A549 (cell line): Measurements from ENCODE around the gene CFD. TPM values are rescaled to one million over a fixed set of nuclear protein-coding genes. Genes with fewer than 3 reads are reported as not detected.

Source experiments
- ATAC-seq, 2 experiments: fragments of 200-7000 bp in 1 of 2; fragments of >200 bp in 1 of 2; cut with Nextera tagmentation in 1 of 2; cut with Tn5 transposase in 1 of 2; 3 replicates each; pipeline versions ENCODE4 v1.8.0 to v1.9.1; 2018 to 2020; ENCODE audit warnings: mild to moderate bottlenecking in 1 of 2, moderate library complexity in 1 of 2
- CTCF ChIA-PET: fragments of 300-600 bp; sonication (Branson Sonifier 250); formaldehyde crosslinking; extraction: SDS; loops from one replicate; lab custom pipeline; 2021; ENCODE audit warnings: antibody characterized with exemption, inconsistent platforms; lab: Yijun Ruan, JAX
- POLR2A ChIA-PET: fragments of 350-600 bp; formaldehyde crosslinking; extraction: SDS; loops from one replicate; lab custom pipeline; 2021; ENCODE audit warnings: antibody characterized with exemption, inconsistent platforms; lab: Yijun Ruan, JAX
- DNase-seq, 2 experiments: peaks; one replicate each; pipeline versions ENCODE4 v3.0.0 to v3.0.0-alpha.2; 2011 to 2016; ENCODE audit warnings: low read depth in 1 of 2, low spot score in 1 of 2
- FAIRE-seq: peaks from 2 replicates; lab custom pipeline; 2011; peaks lifted over from hg19 to GRCh38; lab: Jason Lieb, UNC
- H3K27ac ChIP-seq, 2 experiments: fragments of >200 bp; sonication (Bioruptor Twin); formaldehyde crosslinking; 3 replicates each; pipeline ENCODE4 v1.5.1; 2016 to 2017
- H3K4me1 ChIP-seq: fragments of >200 bp; sonication (Bioruptor Twin); formaldehyde crosslinking; 3 replicates; pipeline ENCODE4 v1.6.1; 2016
- H3K4me2 ChIP-seq: fragments of >200 bp; sonication (Bioruptor Twin); formaldehyde crosslinking; 3 replicates; pipeline ENCODE4 v1.6.1; 2016
- H3K4me3 ChIP-seq: fragments of >200 bp; sonication (Bioruptor Twin); formaldehyde crosslinking; 3 replicates; pipeline ENCODE4 v1.5.1; 2016
- H3K9me3 ChIP-seq: fragments of >200 bp; sonication (Bioruptor Twin); formaldehyde crosslinking; 3 replicates; pipeline ENCODE4 v1.6.1; 2016
- CEBPB ChIP-seq, 2 experiments: fragments of >200 bp in 1 of 2; sonication (Bioruptor Twin) in 1 of 2; formaldehyde crosslinking in 1 of 2; IDR thresholded peaks; 2 replicates each; pipeline ENCODE4 v1.6.1; 2012 to 2016
- EHF ChIP-seq: fragments of 250-450 bp; sonication (Bioruptor Pico); IDR thresholded peaks from 2 replicates; pipeline ENCODE4 v1.5.0; 2020; ENCODE audit warnings: mild to moderate bottlenecking
- FOSB ChIP-seq: fragments of 250-450 bp; sonication (Bioruptor Pico); IDR thresholded peaks from 2 replicates; pipeline ENCODE4 v1.5.0; 2020; ENCODE audit warnings: mild to moderate bottlenecking, moderate library complexity
- FOSL2 ChIP-seq, 2 experiments: fragments of 450-650 bp in 1 of 2; fragments of >200 bp in 1 of 2; sonication (Bioruptor Twin) in 1 of 2; formaldehyde crosslinking; IDR thresholded peaks; 2 replicates each; pipeline versions ENCODE4 v1.5.0 to v1.6.1; 2016 to 2020; ENCODE audit warnings: mild to moderate bottlenecking in 1 of 2, moderate library complexity in 1 of 2
- FOXS1 ChIP-seq: fragments of 250-450 bp; sonication (Bioruptor Pico); IDR thresholded peaks from 2 replicates; pipeline ENCODE4 v1.5.0; 2020; ENCODE audit warnings: mild to moderate bottlenecking, moderate library complexity
- GATA3 ChIP-seq: IDR thresholded peaks from 2 replicates; pipeline ENCODE4 v1.6.1; 2012; ENCODE audit warnings: borderline replicate concordance
- HDAC2 ChIP-seq: fragments of 200-600 bp; sonication (generic); IDR thresholded peaks from 2 replicates; pipeline ENCODE4 v1.6.1; 2016
- HOXB5 ChIP-seq: fragments of 250-450 bp; sonication (Bioruptor Pico); IDR thresholded peaks from 2 replicates; pipeline ENCODE4 v1.5.0; 2020; ENCODE audit warnings: mild to moderate bottlenecking, moderate library complexity
- JUN ChIP-seq, 2 experiments: fragments of >200 bp; sonication (Bioruptor Twin); formaldehyde crosslinking; IDR thresholded peaks; 2 replicates in 1 of 2; 3 replicates in 1 of 2; pipeline ENCODE4 v1.6.1; 2016 to 2017
- JUNB ChIP-seq: fragments of >200 bp; sonication (Bioruptor Twin); formaldehyde crosslinking; IDR thresholded peaks from 2 replicates; pipeline ENCODE4 v1.6.1; 2016
- MAFK ChIP-seq: fragments of 450-650 bp; IDR thresholded peaks from 2 replicates; pipeline ENCODE4 v1.6.1; 2014; ENCODE audit not compliant: partially characterized antibody
- NPAS2 ChIP-seq: fragments of 250-450 bp; sonication (Bioruptor Pico); IDR thresholded peaks from 2 replicates; pipeline ENCODE4 v1.8.0; 2022; ENCODE audit warnings: mild to moderate bottlenecking, moderate library complexity, borderline replicate concordance
- PHF8 ChIP-seq: fragments of 200-600 bp; sonication (generic); IDR thresholded peaks from 2 replicates; pipeline ENCODE4 v1.6.1; 2016; ENCODE audit warnings: low read depth, mild to moderate bottlenecking, antibody characterized with exemption, moderate library complexity, borderline replicate concordance
- POLR2A ChIP-seq: IDR thresholded peaks from 2 replicates; pipeline ENCODE4 v1.6.1; 2012; ENCODE audit warnings: mild to moderate bottlenecking, low read length
- POLR2AphosphoS2 ChIP-seq: conservative IDR thresholded peaks from 2 replicates; pipeline ENCODE4 v1.6.1; 2012; ENCODE audit warnings: low read length, improper control_type of control experiment, inconsistent platforms
- RCOR1 ChIP-seq: fragments of 150-350 bp; IDR thresholded peaks from 2 replicates; pipeline ENCODE4 v1.6.1; 2014; ENCODE audit warnings: antibody characterized with exemption, low read length, low read depth
- SMC3 ChIP-seq: fragments of >200 bp; sonication (Bioruptor Twin); formaldehyde crosslinking; IDR thresholded peaks from 3 replicates; pipeline ENCODE4 v1.6.1; 2018; ENCODE audit warnings: inconsistent platforms
- SREBF2 ChIP-seq: fragments of 450-650 bp; IDR thresholded peaks from 2 replicates; pipeline ENCODE4 v1.6.1; 2014; ENCODE audit warnings: mild to moderate bottlenecking, moderate library complexity
- TP53 ChIP-seq: fragments of 250-450 bp; sonication (Bioruptor Pico); IDR thresholded peaks from 2 replicates; pipeline ENCODE4 v1.5.0; 2021; ENCODE audit warnings: mild to moderate bottlenecking, moderate library complexity
- ZSCAN20 ChIP-seq: fragments of 250-450 bp; sonication (Bioruptor Pico); IDR thresholded peaks from 2 replicates; pipeline ENCODE4 v1.8.0; 2022; ENCODE audit warnings: mild to moderate bottlenecking, moderate library complexity
- WGBS: methylation state at CpG from one replicate; pipeline ENCODE4 v1.1.6; 2017; ENCODE audit errors: missing lambda C conversion rate; 5-methylcytosine and 5-hydroxymethylcytosine counted together
- polyA plus RNA-seq, 4 experiments: library from polyadenylated mRNA; depleted of rRNA in 3 of 4; stranded (reverse); fragments of >200 nt; fragmentation: RNase III in 1 of 4; extraction: RNeasy Plus Mini Kit Qiagen cat#74134 plus additional on column Dnase treatment in 1 of 4; gene quantifications; 2 replicates in 3 of 4; 3 replicates in 1 of 4; pipeline ENCODE4 v1.2.3, GENCODE V29; 2011 to 2017
- TF ChIP-seq, protein P1 (sequence below): fragments of >200 bp; sonication (Bioruptor Twin); formaldehyde crosslinking; IDR thresholded peaks from 2 replicates; pipeline ENCODE4 v1.6.1; 2016
- TF ChIP-seq, protein P2 (sequence below): IDR thresholded peaks from 2 replicates; pipeline ENCODE4 v1.6.1; 2012

The CFD gene
- polyA plus RNA-seq, 2 of the 4 experiments (the other 2 are of a cell fraction): 7.6 to 14.3 TPM

DNA sequence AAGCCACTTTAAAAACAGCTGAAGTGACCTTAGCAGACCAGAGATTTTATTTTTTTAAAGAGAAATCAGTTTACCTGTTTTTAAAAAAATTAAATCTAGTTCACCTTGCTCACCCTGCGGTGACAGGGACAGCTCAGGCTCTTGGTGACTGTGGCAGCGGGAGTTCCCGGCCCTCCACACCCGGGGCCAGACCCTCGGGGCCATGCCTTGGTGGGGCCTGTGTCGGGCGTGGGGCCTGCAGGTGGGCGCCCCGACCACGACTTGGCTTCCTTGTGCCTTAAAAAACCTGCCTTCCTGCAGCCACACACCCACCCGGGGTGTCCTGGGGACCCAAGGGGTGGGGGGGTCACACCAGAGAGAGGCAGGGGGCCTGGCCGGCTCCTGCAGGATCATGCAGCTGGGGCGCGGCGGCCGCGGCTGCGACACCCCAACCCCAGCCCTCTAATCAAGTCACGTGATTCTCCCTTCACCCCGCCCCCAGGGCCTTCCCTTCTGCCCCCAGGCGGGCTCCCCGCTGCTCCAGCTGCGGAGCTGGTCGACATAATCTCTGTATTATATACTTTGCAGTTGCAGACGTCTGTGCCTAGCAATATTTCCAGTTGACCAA is 48.5 kb upstream of the CFD start (continued):
- TF ChIP-seq FOXS1 (CRISPR knock-in tag): no peak
- TF ChIP-seq, all 56 proteins: peak for 0

DNA sequence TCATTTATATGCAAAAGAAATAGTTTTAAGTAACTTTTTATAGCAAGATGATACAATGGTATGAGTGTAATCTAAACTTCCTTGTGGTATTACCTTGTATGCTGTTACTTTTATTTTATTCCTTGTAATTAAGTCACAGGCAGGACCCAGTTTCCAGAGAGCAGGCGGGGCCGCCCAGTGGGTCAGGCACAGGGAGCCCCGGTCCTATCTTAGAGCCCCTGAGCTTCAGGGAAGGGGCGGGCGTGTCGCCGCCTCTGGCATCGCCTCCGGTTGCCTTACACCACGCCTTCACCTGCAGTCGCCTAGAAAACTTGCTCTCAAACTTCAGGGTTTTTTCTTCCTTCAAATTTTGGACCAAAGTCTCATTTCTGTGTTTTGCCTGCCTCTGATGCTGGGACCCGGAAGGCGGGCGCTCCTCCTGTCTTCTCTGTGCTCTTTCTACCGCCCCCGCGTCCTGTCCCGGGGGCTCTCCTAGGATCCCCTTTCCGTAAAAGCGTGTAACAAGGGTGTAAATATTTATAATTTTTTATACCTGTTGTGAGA is 47.9 kb upstream of the CFD start:
- TF ChIP-seq NPAS2 (no peak), HDAC2 (no peak), HOXB5 (CRISPR knock-in tag) (no peak), PHF8 (no peak), POLR2AphosphoS2 (no peak), ZSCAN20 (CRISPR knock-in tag) (no peak), SREBF2 (no peak), EHF (CRISPR knock-in tag) (no peak), JUNB (no peak), CEBPB (IDR thresholded peaks at IDR 0.05) (no peak), SMC3 (no peak), RCOR1 (no peak), TP53 (CRISPR knock-in tag) (no peak), POLR2A (no peak), FOSB (CRISPR knock-in tag) (no peak), GATA3 (no peak)
- TF ChIP-seq, protein P1, sequence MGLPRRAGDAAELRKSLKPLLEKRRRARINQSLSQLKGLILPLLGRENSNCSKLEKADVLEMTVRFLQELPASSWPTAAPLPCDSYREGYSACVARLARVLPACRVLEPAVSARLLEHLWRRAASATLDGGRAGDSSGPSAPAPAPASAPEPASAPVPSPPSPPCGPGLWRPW: no peak
- TF ChIP-seq, all 56 proteins: peak for 0
- Histone ChIP-seq H3K4me3 (no peak overlapping the region), H3K4me2 (no peak overlapping the region), H3K27ac (no peak overlapping the region), H3K9me3 (no peaks in the 10 kb centered on the region), H3K4me1 (no peaks in the 10 kb centered on the region)
- FAIRE-seq: no peak
- WGBS: 89% methylated on average over 20 of the region's 20 CpGs
- ATAC-seq: no peak
- DNase-seq: no peak
- CTCF ChIA-PET: no interaction called here
- POLR2A ChIA-PET: no interaction called here

DNA sequence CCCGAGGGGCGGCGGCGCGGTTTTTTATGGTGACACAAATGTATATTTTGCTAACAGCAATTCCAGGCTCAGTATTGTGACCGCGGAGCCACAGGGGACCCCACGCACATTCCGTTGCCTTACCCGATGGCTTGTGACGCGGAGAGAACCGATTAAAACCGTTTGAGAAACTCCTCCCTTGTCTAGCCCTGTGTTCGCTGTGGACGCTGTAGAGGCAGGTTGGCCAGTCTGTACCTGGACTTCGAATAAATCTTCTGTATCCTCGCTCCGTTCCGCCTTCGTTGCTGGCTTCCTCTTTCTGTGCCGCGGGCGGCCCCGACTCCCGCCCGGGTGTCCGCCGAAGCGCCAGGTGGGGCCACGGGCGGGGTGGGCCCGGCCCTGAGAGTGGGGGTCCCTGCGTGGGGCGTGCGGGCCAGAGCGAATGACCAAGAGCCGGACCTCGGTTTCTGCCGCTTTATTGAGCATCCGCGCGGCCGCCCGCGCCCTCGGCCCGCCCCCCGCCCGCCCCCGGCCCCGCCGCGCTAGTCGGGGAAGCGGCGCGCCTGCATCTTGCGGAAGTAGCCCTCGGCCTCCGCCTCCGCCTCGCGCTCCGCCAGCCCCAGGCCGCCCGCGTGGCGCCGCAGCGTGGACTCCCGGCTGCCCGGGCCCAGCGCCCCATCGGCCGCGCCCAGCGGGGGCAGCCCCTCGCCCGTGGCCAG is 47.3 kb upstream of the CFD start:
- ATAC-seq (no peak), DNase-seq (no peak), FAIRE-seq (no peak)
- POLR2A ChIA-PET: no interaction called here
- CTCF ChIA-PET: no interaction called here
- TF ChIP-seq JUN (IDR thresholded peaks at IDR 0.05) (no peak), PHF8 (no peak), FOSL2 (IDR thresholded peaks at IDR 0.05) (no peak), FOSL2 (CRISPR knock-in tag; IDR thresholded peaks at IDR 0.05) (no peak), MAFK (no peak), HOXB5 (CRISPR knock-in tag) (no peak), GATA3 (no peak), POLR2AphosphoS2 (no peak; the same call in none of the 2 replicates)
- TF ChIP-seq, protein P2, sequence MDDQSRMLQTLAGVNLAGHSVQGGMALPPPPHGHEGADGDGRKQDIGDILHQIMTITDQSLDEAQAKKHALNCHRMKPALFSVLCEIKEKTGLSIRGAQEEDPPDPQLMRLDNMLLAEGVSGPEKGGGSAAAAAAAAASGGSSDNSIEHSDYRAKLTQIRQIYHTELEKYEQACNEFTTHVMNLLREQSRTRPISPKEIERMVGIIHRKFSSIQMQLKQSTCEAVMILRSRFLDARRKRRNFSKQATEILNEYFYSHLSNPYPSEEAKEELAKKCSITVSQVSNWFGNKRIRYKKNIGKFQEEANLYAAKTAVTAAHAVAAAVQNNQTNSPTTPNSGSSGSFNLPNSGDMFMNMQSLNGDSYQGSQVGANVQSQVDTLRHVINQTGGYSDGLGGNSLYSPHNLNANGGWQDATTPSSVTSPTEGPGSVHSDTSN: no peak
- Histone ChIP-seq H3K4me2 (no peak overlapping the region), H3K27ac (no peak overlapping the region), H3K9me3 (no peaks in the 10 kb centered on the region), H3K4me3 (no peak overlapping the region), H3K4me1 (no peaks in the 10 kb centered on the region)
- WGBS: 95% methylated on average over 32 of the region's 80 CpGs
